GM20000 (cell line): Measurements from ENCODE around the gene ALDH1B1.

ENCODE experiments used
- DNase-seq: peaks from one replicate; pipeline ENCODE4 v3.0.0; 2012; ENCODE audit warnings: low spot score
- TF ChIP-seq, protein P1 (sequence below): IDR thresholded peaks from 2 replicates; pipeline ENCODE4 v1.5.1; 2012; ENCODE audit warnings: mild to moderate bottlenecking, control low read depth; ENCODE audit errors: extremely low read depth, missing control alignments

The ALDH1B1 gene

DNA sequence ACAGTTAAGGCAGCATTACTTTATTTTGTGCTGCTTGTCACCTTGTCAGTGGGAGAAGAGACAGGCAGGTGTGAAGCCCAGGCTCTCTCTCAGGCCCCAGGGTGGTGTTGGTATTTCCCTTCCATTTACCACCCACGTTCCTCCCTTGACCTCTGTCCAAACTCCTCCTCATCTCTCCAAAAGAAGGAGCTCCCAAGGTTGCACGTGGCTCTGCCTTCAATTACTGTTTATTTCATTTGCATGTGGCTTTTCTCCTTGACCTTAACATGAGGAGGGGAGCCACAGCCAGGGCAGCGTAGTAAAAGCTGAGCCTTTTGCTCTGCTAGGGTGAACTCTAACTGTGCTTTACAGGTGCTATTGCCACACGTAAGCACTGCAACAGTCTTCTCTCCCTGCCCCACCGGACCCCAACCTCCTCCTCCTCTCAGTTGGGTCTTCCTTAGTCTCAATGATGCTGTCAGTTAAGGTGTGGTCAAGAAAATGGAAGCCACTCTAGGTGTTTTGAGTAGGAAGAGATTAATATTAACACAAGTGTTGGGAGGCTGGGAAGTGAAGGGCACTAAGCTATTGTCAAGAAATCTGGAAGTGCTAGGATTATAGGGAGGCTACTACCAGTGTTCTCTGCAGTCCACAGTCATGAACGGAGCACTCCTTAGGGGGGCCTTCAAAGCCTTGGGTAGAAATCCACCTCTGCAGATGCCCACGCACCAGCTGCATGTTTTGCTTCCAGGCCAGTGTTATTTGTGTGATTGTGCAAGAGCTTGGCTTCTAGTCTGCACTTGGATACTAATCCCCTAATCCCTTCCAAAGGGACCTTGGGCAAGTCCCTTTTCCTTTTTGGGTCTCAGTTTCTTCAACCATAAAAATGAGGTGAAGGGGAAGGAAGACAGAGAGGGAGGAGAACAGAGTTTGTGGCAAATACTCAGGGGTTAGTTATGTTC lies 3.9 kb upstream of the ALDH1B1 start:
- TF ChIP-seq, protein P1, sequence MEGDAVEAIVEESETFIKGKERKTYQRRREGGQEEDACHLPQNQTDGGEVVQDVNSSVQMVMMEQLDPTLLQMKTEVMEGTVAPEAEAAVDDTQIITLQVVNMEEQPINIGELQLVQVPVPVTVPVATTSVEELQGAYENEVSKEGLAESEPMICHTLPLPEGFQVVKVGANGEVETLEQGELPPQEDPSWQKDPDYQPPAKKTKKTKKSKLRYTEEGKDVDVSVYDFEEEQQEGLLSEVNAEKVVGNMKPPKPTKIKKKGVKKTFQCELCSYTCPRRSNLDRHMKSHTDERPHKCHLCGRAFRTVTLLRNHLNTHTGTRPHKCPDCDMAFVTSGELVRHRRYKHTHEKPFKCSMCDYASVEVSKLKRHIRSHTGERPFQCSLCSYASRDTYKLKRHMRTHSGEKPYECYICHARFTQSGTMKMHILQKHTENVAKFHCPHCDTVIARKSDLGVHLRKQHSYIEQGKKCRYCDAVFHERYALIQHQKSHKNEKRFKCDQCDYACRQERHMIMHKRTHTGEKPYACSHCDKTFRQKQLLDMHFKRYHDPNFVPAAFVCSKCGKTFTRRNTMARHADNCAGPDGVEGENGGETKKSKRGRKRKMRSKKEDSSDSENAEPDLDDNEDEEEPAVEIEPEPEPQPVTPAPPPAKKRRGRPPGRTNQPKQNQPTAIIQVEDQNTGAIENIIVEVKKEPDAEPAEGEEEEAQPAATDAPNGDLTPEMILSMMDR: no peak
- no peak for DNase-seq

DNA sequence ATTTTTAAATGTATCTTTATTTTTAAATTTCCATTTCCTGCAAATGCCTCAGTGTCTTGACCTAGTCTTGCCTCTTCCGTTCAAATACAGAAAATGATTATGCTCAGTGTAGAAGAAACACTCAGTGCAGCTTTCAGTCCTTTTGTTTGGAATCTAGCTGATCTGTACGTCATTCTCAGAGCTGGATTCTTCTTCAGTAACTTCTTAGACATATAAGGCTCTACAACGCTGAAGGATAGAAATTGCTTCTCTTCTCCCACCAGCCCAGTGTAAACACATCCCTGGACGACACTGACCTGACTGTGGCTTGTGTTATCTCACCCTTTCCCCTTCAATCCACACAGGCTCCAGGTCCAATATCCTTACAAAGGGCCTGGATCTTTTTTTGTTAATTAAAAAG lies 3.2 kb upstream of the ALDH1B1 start:
- DNase-seq: no peak
- TF ChIP-seq, protein P1: no peak

DNA sequence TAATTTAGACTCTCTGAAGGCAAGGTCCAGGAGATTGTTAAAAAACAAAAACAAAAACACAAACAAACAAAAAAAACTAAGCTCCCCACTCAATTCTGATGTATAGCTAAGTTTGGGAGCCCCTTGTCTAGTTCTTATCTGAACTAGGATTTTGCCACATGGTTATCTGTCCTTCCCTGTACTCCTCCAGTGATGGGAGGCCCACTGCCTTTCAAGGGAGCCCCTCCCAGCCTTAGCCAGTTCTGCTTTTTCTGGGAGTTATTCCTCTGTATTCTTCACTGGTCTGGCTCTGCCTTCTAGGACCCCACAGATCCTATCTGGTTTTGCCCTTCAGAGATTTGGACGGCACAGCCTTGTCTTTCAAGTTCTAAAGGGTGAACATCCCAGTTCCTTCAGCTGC lies 2.1 kb upstream of the ALDH1B1 start:
- TF ChIP-seq, protein P1: no peak
- DNase-seq: no peak

DNA sequence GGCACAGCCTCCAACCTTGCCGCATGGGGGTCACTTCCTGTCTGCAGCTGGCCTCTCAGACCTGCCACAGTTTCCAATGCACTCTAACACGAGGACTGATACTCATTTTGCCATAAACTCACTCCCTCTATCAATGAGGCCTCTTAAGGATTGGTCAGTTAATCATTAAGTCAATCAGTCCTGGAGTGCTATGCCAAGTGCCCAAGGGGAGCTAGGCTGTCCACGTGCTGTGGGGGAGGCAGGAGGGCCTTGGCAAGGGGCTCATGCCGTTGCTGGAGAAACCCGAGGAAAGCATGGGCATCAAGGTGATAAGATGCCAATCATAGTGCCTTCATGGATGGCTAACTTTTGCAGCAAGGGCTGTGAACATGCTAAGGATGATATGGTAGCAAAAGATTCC lies 1.7 kb upstream of the ALDH1B1 start:
- TF ChIP-seq, protein P1: no peak
- DNase-seq: no peak

DNA sequence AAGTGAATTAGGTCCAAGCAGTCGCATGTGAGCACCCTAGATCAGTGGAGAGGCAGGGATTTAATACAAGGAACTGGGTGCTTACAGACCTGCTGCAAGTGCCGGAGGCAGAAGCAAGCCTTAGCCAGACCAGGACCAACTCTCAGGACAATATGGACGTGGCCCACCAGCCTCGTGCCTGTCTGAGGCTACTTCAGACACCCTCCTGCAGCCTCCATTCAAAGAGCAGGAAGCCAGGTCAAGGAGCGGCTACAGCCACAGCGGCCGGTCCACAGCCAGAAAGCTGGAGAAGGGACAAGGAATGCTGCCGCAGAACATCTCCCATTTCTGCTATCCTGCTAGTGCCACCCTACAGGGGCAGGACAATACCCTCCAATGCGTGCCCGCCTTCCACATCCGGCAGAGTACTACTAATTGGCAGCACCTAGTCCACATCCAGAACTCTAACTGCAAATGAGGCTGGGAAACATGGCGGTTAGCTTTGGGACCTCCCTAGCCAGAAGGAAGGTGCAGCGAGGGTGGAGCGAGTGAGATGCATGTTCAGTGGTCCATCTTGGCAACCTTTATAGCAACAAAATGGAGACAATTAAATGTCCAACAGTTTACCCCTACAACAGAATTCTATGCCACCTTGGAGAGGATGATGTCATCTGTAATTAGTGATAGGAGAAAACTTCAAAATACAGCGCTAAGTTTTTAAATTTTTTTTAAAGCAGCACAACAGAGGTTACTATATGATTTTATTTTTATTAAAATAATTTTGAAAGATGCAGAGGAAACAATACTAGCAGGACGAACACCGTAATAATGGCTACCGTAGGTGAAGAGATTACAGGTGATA lies 1.0 kb upstream of the ALDH1B1 start:
- DNase-seq: no peak
- TF ChIP-seq, protein P1: no peak

DNA sequence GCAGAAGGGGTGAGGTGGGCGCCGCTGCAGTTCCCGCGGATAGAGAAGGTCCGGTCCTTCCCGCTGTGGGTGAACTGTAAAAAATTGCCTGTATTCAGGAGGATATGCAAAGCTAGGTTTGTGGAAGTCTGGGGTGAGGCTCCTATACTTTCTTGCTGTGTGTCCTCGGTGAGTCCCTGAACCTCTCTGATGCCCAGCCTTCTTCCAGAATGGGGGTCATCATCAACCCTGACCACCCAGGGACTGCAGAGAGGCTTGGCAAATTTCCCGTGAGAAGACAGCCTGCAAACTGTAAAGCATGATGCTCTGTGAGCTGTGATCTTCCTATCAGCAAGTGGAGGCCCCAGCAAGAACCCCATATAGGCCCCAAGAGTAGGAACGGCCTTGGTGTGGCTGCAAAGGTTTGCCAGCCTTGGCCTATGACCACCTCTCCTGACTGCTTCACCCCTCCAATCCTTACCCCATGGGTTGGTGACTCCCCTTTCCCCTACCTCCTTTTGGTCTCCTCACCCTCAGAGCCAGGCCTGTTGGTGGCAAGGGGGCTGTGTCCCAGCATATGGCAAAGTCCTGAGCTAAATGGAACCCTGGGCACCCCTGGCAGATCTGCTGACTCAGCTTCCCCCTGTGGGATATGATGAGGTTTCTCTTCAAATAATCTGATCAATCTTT lies 760 bp downstream of the ALDH1B1 start:
- DNase-seq: peak; percentile 45
- TF ChIP-seq, protein P1: no peak
